Measurements from ENCODE around the gene MORN1.

MORN1 gene

GRCh38 chr1:2432441-2432844 is 41.1 kb upstream of the MORN1 start:
- no peak for TF ChIP-seq TAF1 (IDR thresholded peaks at IDR 0.05; ENCODE audit: borderline replicate concordance, low read depth, low read length)
- no peak for TF ChIP-seq POLR2AphosphoS5 (IDR thresholded peaks at IDR 0.05; ENCODE audit: low read depth, low read length)
- TF ChIP-seq POLR2A (IDR thresholded peaks at IDR 0.05; ENCODE audit: low read depth, low read length), result no peak
- DNase-seq (ENCODE audit: insufficient read length) (no peak), FAIRE-seq (no peak)

- FAIRE-seq, result no peak
- DNase-seq (ENCODE audit: insufficient read length), result no peak
- TF ChIP-seq TAF1 (IDR thresholded peaks at IDR 0.05; ENCODE audit: borderline replicate concordance, low read depth, low read length) (no peak), POLR2A (IDR thresholded peaks at IDR 0.05; ENCODE audit: low read depth, low read length) (no peak), POLR2AphosphoS5 (IDR thresholded peaks at IDR 0.05; ENCODE audit: low read depth, low read length) (no peak)
These were observed 40.2 kb upstream of the MORN1 start for GRCh38 chr1:2431518-2431917.

DNA sequence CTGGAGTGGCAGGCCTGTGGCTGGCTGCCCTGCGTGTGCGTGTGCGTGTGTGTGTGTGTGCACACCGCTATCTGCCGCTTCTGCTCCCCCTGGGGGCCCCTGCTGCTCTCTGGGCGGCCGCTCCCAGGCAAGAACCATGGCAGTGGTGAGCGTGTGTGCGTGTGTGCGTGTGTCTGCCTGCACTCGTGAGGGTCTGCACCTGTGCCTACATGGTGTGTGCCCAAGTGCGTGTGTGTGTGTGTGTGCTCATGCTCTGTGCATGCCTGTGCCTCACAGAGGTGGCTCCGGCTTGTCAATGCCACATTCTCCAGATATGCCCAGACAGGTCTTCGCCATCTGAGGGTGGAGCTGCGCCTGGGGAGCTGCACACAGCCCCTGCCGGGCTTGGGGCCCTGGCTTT is 39.7 kb upstream of the MORN1 start:
- no peak for DNase-seq (ENCODE audit: insufficient read length)
- TF ChIP-seq POLR2AphosphoS5 (IDR thresholded peaks at IDR 0.05; ENCODE audit: low read depth, low read length) (no peak), TAF1 (IDR thresholded peaks at IDR 0.05; ENCODE audit: borderline replicate concordance, low read depth, low read length) (no peak), POLR2A (IDR thresholded peaks at IDR 0.05; ENCODE audit: low read depth, low read length) (no peak)
- FAIRE-seq, result no peak

DNA sequence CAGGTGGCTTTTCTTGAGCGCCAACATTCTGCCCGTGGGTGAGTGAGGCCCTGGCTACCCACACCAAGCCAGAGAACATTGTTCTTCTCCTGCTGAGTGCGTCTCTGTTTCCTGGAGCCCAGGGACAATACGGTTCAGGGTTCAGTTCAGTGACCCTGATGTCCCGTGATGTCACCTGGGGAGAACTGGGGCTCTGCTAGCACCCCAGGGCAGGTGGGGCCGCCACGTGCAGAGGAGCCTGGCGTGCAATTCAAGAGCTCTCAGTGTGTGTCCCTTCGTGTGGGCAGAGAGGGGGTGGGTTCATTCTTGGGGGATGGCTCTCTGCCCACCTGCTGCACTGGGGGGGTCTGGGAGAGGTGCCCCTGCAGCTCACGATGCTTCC is 39.2 kb upstream of the MORN1 start:
- FAIRE-seq, result no peak

GRCh38 chr1:2429780-2430591 is 38.6 kb upstream of the MORN1 start:
- DNase-seq (ENCODE audit: insufficient read length) (no peak), FAIRE-seq (no peak)
- TF ChIP-seq TAF1 (IDR thresholded peaks at IDR 0.05; ENCODE audit: borderline replicate concordance, low read depth, low read length) (no peak), POLR2A (IDR thresholded peaks at IDR 0.05; ENCODE audit: low read depth, low read length) (no peak), POLR2AphosphoS5 (IDR thresholded peaks at IDR 0.05; ENCODE audit: low read depth, low read length) (no peak)

More for the DNA sequence above, 39.2 kb upstream of the MORN1 start:
- TF ChIP-seq POLR2A (IDR thresholded peaks at IDR 0.05; ENCODE audit: low read depth, low read length) (no peak), POLR2AphosphoS5 (IDR thresholded peaks at IDR 0.05; ENCODE audit: low read depth, low read length) (no peak), TAF1 (IDR thresholded peaks at IDR 0.05; ENCODE audit: borderline replicate concordance, low read depth, low read length) (no peak)
- no peak for DNase-seq (ENCODE audit: insufficient read length)

DNA sequence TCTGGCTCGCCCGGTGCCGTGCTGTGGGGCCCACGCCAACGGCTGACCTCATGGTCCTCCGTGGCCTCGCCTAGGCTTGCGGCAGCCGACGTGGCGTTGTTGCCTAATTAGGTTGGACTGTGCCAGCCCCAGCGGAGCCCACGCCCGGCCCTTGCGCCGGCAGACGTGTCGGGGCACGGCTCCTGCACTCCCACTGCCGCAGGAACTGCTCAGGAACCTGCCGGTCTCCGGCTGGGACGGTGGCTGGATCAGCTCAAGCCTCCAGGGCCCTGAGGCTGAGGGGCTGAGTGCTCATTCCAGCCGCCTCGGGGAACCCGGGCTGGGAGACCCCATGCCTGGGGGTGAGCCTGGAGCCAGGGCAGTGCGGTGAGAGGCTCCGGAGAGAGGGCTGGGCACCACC is 37.1 kb upstream of the MORN1 start:
- FAIRE-seq (no peak), DNase-seq (ENCODE audit: insufficient read length) (no peak)
- TF ChIP-seq POLR2A (IDR thresholded peaks at IDR 0.05; ENCODE audit: low read depth, low read length), result no peak
- TF ChIP-seq POLR2AphosphoS5 (IDR thresholded peaks at IDR 0.05; ENCODE audit: low read depth, low read length), result no peak
- no peak for TF ChIP-seq TAF1 (IDR thresholded peaks at IDR 0.05; ENCODE audit: borderline replicate concordance, low read depth, low read length)

- DNase-seq (ENCODE audit: insufficient read length) (no peak), FAIRE-seq (no peak)
- TF ChIP-seq POLR2A (IDR thresholded peaks at IDR 0.05; ENCODE audit: low read depth, low read length) (no peak), POLR2AphosphoS5 (IDR thresholded peaks at IDR 0.05; ENCODE audit: low read depth, low read length) (no peak), TAF1 (IDR thresholded peaks at IDR 0.05; ENCODE audit: borderline replicate concordance, low read depth, low read length) (no peak)
These were observed 36.6 kb upstream of the MORN1 start for GRCh38 chr1:2427976-2428375.

DNA sequence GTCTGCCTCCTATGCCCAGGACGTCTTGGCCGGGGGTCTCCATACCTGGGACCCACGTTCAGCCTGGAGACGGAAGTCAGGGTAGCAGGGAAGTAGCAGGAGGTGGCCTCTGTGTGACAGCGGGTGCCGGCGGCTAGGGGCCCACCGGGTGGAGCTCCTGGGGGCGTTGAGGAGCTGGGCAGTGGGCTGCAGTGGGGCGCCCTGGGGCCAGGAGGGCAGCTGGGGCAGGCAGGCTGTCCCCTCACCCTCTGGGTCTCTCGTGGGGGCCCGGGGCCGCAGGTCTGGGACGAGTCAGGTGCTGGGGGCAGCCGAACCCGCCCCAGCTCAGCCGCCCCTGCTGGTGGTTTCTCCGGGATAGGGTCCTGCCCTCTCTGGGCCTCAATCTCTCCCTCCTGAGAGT is 35.7 kb upstream of the MORN1 start:
- TF ChIP-seq POLR2AphosphoS5 (IDR thresholded peaks at IDR 0.05; ENCODE audit: low read depth, low read length) (no peak), TAF1 (IDR thresholded peaks at IDR 0.05; ENCODE audit: borderline replicate concordance, low read depth, low read length) (no peak), POLR2A (IDR thresholded peaks at IDR 0.05; ENCODE audit: low read depth, low read length) (no peak)
- DNase-seq (ENCODE audit: insufficient read length), result no peak
- no peak for FAIRE-seq

GRCh38 chr1:2426540-2426939 is 35.2 kb upstream of the MORN1 start:
- FAIRE-seq, result no peak

GRCh38 chr1:2425892-2426291 is 34.5 kb upstream of the MORN1 start:
- no peak for TF ChIP-seq POLR2A (IDR thresholded peaks at IDR 0.05; ENCODE audit: low read depth, low read length)
- no peak for TF ChIP-seq POLR2AphosphoS5 (IDR thresholded peaks at IDR 0.05; ENCODE audit: low read depth, low read length)
- TF ChIP-seq TAF1 (IDR thresholded peaks at IDR 0.05; ENCODE audit: borderline replicate concordance, low read depth, low read length), result no peak
- FAIRE-seq (no peak), DNase-seq (ENCODE audit: insufficient read length) (no peak)

More at GRCh38 chr1:2426540-2426939, 35.2 kb upstream of the MORN1 start:
- TF ChIP-seq TAF1 (IDR thresholded peaks at IDR 0.05; ENCODE audit: borderline replicate concordance, low read depth, low read length) (no peak), POLR2AphosphoS5 (IDR thresholded peaks at IDR 0.05; ENCODE audit: low read depth, low read length) (no peak), POLR2A (IDR thresholded peaks at IDR 0.05; ENCODE audit: low read depth, low read length) (no peak)
- no peak for DNase-seq (ENCODE audit: insufficient read length)

GRCh38 chr1:2422523-2422922 is 31.2 kb upstream of the MORN1 start:
- no peak for DNase-seq (ENCODE audit: insufficient read length)
- TF ChIP-seq POLR2A (IDR thresholded peaks at IDR 0.05; ENCODE audit: low read depth, low read length) (no peak), TAF1 (IDR thresholded peaks at IDR 0.05; ENCODE audit: borderline replicate concordance, low read depth, low read length) (no peak), POLR2AphosphoS5 (IDR thresholded peaks at IDR 0.05; ENCODE audit: low read depth, low read length) (no peak)
- FAIRE-seq, result no peak

- no peak for FAIRE-seq
These were observed 28.1 kb upstream of the MORN1 start for GRCh38 chr1:2419416-2419815.

More at GRCh38 chr1:2419416-2419815, 28.1 kb upstream of the MORN1 start:
- DNase-seq (ENCODE audit: insufficient read length), result no peak
- TF ChIP-seq POLR2A (IDR thresholded peaks at IDR 0.05; ENCODE audit: low read depth, low read length) (no peak), TAF1 (IDR thresholded peaks at IDR 0.05; ENCODE audit: borderline replicate concordance, low read depth, low read length) (no peak), POLR2AphosphoS5 (IDR thresholded peaks at IDR 0.05; ENCODE audit: low read depth, low read length) (no peak)

Measured in GM12892 (cell line).